ENCODE measurements around the gene MBD3.

The MBD3 gene

DNA sequence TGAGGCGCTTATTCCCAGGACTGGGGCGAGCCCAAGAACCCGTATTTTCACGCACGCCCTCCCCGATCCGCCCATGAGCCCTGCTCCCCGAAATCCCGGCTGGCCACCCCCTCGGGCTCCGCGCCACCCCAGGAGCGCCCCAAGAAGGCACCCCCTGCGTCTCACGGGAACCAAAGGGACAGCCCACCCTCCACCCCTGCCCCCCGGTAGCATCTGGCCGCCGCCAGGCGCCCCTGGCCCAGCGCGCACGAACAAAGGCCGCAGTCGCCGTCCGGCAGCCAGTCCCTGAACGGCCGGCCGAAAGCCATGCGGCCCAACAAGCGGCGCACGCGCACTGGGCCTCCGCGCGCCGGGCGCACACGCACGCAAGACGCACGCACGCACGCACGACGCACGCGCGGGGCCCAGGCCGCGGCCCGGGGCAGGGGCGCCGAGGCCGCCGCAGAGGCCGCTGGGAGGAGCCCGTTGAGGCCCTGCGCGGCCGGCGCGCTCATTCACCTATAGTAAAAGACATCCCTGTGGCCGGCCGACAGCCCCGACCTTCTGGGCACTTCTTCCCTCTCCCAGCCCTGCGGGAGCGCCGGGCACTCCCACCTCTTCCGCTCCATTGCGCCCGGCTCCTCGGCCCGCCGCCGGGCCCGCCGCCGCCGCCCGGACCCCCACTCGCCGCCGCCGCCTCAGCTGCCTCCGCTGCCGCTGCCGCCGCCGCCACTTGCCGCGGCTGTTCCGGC lies 476 bp downstream of the MBD3 start:
- DNase-seq = peak; percentile 88

GRCh38 chr19:1591421-1592023 lies 1.1 kb downstream of the MBD3 start:
- no peak for DNase-seq

DNA sequence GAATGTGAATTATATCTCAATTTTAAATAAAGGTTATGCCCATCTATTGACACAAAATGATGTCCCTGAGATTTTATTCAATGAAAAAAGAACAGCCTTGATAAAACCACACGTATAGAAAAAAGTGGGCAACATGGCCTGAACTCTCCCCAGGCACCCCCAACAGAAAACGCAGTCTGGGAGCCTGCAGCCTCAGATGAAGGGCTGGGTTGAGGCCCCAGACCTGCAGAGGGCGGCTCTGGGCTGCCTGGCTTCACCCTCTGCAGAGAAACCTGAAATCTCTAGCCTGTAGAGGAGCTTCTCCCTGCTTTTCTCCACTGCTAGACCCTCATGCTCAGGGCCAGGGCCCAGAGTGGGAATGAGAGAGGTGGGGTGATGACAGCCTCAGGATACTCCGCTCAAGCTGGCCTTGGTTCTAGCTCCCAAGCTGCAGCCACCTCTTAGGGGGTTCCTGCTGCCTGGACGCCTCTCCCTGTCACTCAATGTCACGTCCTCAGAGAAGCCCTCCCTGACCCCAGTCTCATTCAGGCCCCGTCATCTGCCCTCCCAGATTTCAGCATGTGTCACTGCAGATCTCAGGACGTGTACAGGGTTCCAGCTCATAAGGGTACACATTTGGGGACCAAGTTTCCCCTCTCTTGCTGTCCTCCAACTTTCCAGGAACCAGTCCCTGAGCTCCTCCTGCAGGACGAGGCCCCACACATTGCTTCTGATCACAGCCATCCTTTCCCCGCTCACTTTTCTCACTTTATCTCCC lies 1.8 kb downstream of the MBD3 start:
- DNase-seq = no peak

GRCh38 chr19:1587872-1588271 lies 4.8 kb downstream of the MBD3 start:
- no peak for DNase-seq

DNA sequence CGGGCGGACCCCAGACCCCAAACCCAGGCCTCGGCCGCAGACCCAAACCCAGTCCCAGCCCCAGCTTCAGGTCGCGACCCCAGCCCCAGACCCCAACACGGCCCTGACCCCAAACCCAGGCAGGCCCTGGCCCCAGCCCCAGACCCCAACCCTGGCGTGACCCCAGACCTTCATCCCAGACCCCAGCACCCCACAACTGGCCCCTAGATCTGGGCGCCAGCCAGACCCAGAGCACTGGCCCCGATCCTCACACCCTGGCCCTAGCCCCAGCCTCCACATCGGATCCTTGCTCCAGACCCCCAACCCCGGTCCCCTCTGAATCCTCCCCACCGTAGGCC lies 7.5 kb downstream of the MBD3 start:
- no peak for DNase-seq

DNA sequence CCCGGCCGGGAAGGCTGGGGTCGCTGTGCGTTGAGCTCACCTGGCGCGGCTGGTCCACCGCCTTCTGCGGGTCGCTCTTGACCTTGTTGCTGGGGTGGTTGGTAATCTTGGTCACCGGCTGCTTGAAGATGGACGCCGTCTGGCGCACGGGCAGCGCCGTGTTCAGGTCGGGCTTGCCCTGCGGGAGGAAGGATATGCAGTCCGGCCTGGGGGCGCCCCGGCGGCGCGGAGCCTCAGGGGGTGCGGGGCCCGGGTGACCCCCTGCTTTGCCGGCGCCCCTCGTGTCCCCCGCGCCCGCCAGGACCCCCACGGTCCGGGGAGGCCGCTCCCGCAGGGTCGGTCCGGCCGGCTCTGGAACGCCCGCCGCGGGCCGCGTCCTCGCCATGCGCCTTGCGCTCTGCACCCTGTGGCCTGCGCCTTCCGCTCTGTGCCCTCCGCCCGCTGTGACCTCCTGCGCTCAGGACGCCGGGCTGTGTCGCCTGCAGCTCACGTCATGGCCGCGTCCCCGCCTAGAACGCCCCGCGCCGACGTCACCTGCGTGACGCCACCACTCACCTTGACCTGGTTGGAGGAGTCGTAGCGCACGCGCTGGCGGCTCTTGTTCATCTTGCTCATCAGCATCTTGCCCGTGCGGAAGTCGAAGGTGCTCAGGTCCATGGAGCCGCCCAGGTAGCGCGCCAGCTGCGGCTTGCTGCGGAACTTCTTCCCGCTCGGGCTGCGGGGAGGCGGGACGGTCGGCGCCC lies 8.0 kb downstream of the MBD3 start:
- no peak for DNase-seq

- DNase-seq = no peak
These were observed 10.5 kb downstream of the MBD3 start for GRCh38 chr19:1582201-1582600.

GRCh38 chr19:1580957-1581356 lies 11.7 kb downstream of the MBD3 start:
- DNase-seq = no peak

DNA sequence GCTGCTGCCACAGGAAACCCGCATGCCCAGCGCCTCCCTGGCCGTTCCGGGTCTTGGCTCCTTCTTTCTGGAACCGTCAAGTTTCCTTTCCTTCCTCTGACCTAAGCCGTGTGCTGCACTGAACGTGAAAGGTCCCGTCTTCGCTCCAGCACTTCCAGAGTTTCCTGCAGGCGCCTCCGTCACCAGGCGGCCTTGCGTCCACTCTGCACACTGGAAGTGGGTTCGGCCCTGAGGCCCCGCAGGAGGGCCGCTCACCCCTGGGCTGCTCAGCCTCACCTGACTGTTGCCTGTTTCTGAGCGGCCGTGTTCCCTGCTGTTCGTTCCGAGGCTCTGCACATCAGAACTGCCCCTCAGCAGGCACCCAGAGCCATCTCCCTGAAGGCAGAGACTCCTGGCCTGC lies 12.3 kb downstream of the MBD3 start:
- no peak for DNase-seq

DNA sequence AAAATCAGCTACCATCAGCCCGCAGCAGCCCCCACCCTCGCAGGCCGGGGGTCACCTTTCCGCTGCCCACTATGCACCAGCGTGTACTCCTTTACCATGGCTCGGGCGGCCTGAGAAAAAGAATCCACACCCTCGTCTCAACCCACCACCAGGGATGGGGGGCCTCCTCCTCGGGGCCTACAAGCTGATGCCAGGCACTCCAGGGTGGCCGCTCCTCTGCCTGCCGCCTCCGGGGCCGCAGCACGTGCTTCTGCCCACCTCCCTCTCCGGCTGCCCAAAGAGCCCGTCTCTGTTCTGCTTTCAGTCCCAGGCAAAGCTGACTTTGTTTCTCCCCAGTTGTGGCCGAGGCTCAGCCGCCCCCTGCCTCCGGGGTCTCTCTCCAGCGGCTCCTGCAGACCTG lies 13.4 kb downstream of the MBD3 start:
- no peak for DNase-seq

DNA sequence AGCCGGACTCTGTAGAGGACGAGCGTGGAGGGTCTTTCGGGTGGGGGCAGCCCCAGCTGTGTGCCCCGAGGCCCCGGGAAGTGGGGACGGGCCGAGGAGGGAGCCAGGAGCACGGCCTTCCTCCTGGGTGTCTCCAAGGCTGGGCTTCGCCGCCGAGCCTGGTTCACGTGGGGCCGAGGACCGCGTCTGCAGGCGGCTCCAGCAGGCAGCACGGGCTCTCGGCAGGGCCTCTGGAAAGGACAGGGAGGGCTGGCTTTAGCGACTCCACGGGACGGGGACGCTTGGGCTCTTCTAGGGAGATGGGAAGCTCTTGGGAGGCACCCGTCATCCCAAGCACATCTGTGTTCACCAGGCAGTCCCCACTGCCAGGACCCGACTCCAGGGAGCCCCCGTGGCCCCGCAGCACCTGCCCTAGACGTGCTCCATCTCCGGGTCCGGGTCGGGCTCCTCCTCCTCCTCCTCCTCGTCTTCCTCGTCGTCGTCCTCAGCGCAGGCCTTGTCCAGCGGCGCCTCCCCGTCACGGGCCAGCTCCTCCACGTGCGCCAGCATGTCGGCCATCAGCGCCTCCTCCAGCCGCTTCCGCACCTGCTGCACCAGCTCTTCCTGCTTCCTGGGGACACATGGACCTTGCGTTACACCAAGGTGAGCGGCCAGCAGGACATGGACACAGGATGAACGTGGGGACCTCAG lies 14.6 kb downstream of the MBD3 start:
- DNase-seq = no peak

GRCh38 chr19:1577090-1577928 lies 15.4 kb downstream of the MBD3 start:
- no peak for DNase-seq

- DNase-seq = no peak
These were observed 16.2 kb downstream of the MBD3 start for GRCh38 chr19:1576242-1577089.

DNA sequence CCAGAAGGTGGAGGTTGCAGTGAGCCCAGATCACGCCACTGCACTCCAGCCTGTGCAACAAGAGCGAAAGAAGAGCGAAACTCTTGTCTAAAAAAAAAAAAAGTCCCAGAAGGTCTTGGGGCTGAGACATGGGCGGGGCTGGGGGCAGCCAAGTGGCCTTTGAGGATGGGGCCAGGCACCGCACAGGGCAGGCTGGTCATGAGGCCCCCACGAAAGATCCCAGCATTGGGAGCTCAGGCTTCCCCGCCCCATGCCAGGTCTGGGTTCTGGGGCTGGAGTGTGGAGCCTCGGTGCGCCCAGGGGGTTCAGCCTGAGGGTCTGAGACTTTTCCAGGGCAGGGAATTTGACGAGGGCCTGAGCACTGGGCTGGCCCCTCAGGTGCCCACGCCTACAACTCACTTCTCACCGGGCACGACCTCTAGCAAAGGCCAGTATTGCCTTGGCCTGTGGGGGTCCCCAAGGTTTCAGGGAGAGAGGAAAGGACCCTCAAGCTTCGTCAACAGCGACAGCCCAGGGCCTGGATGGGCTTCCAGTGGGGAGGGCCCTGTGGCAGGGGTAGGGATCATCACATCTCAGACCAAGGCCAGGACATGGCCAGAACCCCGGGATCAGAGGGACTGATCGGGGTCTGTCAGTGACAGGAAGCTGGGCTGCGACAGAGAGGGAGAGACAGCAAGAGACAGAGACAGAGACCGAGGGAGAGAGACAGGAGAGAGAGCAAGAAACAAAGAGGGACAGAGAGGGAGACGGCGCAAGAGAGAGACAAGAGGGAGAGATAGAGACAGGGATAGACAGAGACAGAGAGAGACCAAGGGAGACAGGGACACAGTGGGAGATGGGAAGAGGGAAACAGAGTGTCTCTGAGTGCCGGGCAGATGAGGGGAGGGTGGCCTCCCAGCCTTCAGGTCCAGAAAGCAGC lies 17.1 kb downstream of the MBD3 start:
- DNase-seq = no peak

GRCh38 chr19:1574354-1575136 lies 18.1 kb downstream of the MBD3 start:
- no peak for DNase-seq

DNA sequence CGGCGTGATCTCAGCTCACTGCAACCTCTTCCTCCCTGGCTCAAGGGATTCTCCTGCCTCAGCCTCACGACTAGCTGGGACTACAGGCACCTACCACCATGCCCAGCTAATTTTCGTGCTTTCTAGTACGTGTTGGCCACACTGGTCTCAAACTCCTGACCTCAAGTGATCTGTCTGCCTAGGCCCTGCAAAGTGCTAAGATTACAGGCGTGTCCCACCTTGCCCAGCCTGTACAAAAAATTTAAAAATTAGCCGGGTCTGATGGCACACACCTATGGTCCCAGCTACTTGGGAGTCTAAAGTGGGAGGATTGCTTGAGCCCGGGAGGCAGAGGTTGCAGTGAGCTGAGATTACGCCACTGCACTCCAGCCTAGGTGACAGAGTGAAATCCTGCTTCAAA lies 19.9 kb downstream of the MBD3 start:
- no peak for DNase-seq

GRCh38 chr19:1571358-1571757 lies 21.3 kb downstream of the MBD3 start:
- DNase-seq = no peak

DNA sequence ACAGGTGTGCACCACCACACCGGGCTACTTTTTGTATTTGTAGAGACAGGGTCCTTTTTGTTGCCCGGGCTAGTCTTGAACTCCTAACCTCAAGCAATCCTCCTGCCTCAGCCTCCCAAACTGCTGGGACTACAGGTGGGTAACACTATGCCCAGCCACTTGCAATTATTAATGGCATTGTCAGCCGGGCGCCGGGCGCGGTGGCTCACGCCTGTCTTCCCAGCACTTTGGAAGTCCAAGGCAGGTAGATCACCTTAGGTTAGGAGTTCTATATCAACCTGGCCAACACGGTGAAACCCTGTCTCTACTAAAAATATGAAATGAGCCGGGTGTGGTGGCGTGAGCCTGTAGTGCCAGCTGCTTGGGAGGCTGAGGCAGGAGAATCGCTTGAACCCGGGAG lies 21.8 kb downstream of the MBD3 start:
- DNase-seq = no peak

DNA sequence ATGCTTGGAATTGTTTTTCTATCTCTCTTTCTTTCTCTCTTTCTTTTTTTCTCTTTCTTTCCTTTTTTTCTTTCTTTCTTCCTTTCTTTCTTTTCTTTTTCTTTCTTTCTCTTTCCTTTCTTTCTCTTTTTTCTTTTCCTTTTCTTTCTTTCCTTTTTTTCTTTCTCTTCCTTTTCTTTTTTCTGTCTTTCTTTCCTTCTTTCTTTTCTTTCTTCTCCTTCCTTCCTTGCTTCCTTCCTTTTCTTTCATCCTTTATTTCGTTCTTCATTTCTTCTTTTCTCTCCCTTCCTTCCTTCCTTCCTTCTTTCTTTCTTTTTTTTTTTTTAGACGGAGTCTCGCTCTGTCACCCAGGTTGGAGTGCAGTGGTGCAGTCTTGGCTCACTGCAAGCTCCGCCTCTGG lies 22.7 kb downstream of the MBD3 start:
- no peak for DNase-seq
